GM12878 (cell line): ENCODE measurements around the gene HDGF. TPM values are rescaled to one million over a fixed set of nuclear protein-coding genes. Genes with fewer than 3 reads are reported as not detected.

Experiments
- ATAC-seq: fragments of 200-7000 bp; cut with Tn5 transposase; 3 replicates; pipeline ENCODE4 v1.9.1; 2020; ENCODE audit warnings: mild to moderate bottlenecking, moderate library complexity
- BruUV-seq: library from RNA; stranded (reverse); fragments of 400-500 nt; replicated peaks from 2 replicates; lab custom pipeline; 2021; lab: Mats Ljungman, UMichigan
- CTCF ChIA-PET: fragments of 300-600 bp; sonication (Branson Sonifier 250); formaldehyde crosslinking; extraction: SDS; loops from one replicate; lab custom pipeline; 2021; ENCODE audit warnings: inconsistent platforms; lab: Yijun Ruan, JAX
- POLR2A ChIA-PET: fragments of 350-600 bp; formaldehyde crosslinking; extraction: SDS; loops from one replicate; lab custom pipeline; 2021; ENCODE audit warnings: inconsistent platforms; lab: Charles Lee
- RAD21 ChIA-PET: fragments of 300-600 bp; sonication (Branson Sonifier 250); formaldehyde crosslinking; loops from one replicate; lab custom pipeline; 2023; ENCODE audit warnings: antibody characterized with exemption; ENCODE audit not compliant: unreplicated experiment; lab: Charles Lee
- SMC1A ChIA-PET: fragments of 300-600 bp; sonication (Branson Sonifier 250); formaldehyde crosslinking; loops from one replicate; lab custom pipeline; 2023; ENCODE audit not compliant: unreplicated experiment, uncharacterized antibody; lab: Charles Lee
- DNase-seq: peaks from one replicate; pipeline ENCODE4 v3.0.0-alpha.2; 2011; ENCODE audit warnings: low read depth, low spot score
- FAIRE-seq: peaks from 3 replicates; lab custom pipeline; 2011; peaks lifted over from hg19 to GRCh38; lab: Jason Lieb, UNC
- H2AFZ ChIP-seq: 2 replicates; pipeline ENCODE4 v1.6.0; 2011; ENCODE audit warnings: low read depth, low read length, control low read depth; ENCODE audit not compliant: control insufficient read depth
- H3K27ac ChIP-seq: 2 replicates; pipeline ENCODE4 v1.5.1; 2011; ENCODE audit warnings: control low read depth; ENCODE audit not compliant: control insufficient read depth, insufficient read depth
- H3K27me3 ChIP-seq, 2 experiments: replicated peaks in 1 of 2; 2 replicates each; pipeline versions ENCODE4 v1.6.0 to v1.6.1; 2011; ENCODE audit warnings: low read length in 1 of 2; ENCODE audit not compliant: control insufficient read depth in 2 of 2, insufficient read depth in 2 of 2
- H3K36me3 ChIP-seq, 2 experiments: 2 replicates each; pipeline ENCODE4 v1.5.1; 2011; ENCODE audit warnings: low read length in 1 of 2; ENCODE audit not compliant: control insufficient read depth in 2 of 2, insufficient read depth in 2 of 2
- H3K4me1 ChIP-seq: 2 replicates; pipeline ENCODE4 v1.6.1; 2011; ENCODE audit warnings: mild to moderate bottlenecking, low read length, moderate library complexity, mixed read lengths; ENCODE audit not compliant: control insufficient read depth, insufficient read depth
- H3K4me2 ChIP-seq: 2 replicates; pipeline ENCODE4 v1.6.0; 2011; ENCODE audit warnings: control low read depth; ENCODE audit not compliant: control insufficient read depth, insufficient read depth
- H3K4me3 ChIP-seq: fragments of 200-600 bp; sonication (generic); 2 replicates; pipeline ENCODE4 v1.5.1; 2016
- H3K79me2 ChIP-seq: 2 replicates; pipeline ENCODE4 v1.6.0; 2011; ENCODE audit warnings: low read length; ENCODE audit not compliant: control insufficient read depth, insufficient read depth
- H3K9ac ChIP-seq: 2 replicates; pipeline ENCODE4 v1.8.0; 2011; ENCODE audit warnings: low read length, control low read depth, mixed read lengths; ENCODE audit not compliant: control insufficient read depth, insufficient read depth
- H3K9me3 ChIP-seq: replicated peaks from 3 replicates; pipeline ENCODE4 v1.5.1; 2011; ENCODE audit warnings: mild to moderate bottlenecking, low read length; ENCODE audit not compliant: control insufficient read depth, insufficient read depth
- H4K20me1 ChIP-seq: 2 replicates; pipeline ENCODE4 v1.6.0; 2011; ENCODE audit not compliant: control insufficient read depth, insufficient read depth
- ETV6 ChIP-seq, 2 experiments: fragments of 450-650 bp in 1 of 2; IDR thresholded peaks in 1 of 2; conservative IDR thresholded peaks in 1 of 2; 2 replicates each; pipeline ENCODE4 v1.6.1; 2014; ENCODE audit warnings: antibody characterized with exemption in 1 of 2, borderline replicate concordance in 1 of 2, low read depth in 1 of 2, mild to moderate bottlenecking in 1 of 2, moderate library complexity in 1 of 2
- GABPA ChIP-seq: IDR thresholded peaks from 2 replicates; pipeline ENCODE4 v1.6.1; 2014; ENCODE audit warnings: antibody characterized with exemption, low read depth, mild to moderate bottlenecking, inconsistent platforms
- NFYB ChIP-seq: IDR thresholded peaks from 2 replicates; pipeline ENCODE4 v1.6.1; 2011; ENCODE audit warnings: low read depth, mild to moderate bottlenecking, low read length, improper control_type of control experiment, moderate library complexity; ENCODE audit not compliant: insufficient read depth
- SREBF2 ChIP-seq: IDR thresholded peaks from 2 replicates; pipeline ENCODE4 v1.6.1; 2012; ENCODE audit warnings: mild to moderate bottlenecking, low read length
- WGBS: methylation state at CpG from one replicate; pipeline ENCODE4 v1.1.6; 2016; ENCODE audit warnings: low lambda C conversion rate; ENCODE audit not compliant: insufficient replicate concordance, insufficient coverage; ENCODE audit errors: missing lambda C conversion rate; 5-methylcytosine and 5-hydroxymethylcytosine counted together
- in situ Hi-C: fragments of 300-500 bp; cut with MboI; formaldehyde crosslinking; loops from 9 replicates; pipeline ENCODE4 v1.14.3; 2018; ENCODE audit warnings: mixed read lengths
- intact Hi-C: fragments of 100-400 bp; cut with micrococcal nuclease; formaldehyde crosslinking; loops from one replicate; pipeline ENCODE4 v1.14.2; 2022; ENCODE audit not compliant: unreplicated experiment
- polyA plus RNA-seq, 11 experiments: library from polyadenylated mRNA; depleted of rRNA in 4 of 11; unstranded in 6 of 11; stranded (reverse) in 5 of 11; fragments of >200 nt; fragmentation: Nextera tagmentation in 4 of 11; fragmentation: Illumina TruSeq in 1 of 11; extraction: Ambion mirVana in 4 of 11; extraction: Trizol in 1 of 11; gene quantifications; 1 replicate in 1 of 11; 2 replicates in 10 of 11; pipeline versions ENCODE4 v1.2.1 to v1.2.3, GENCODE V29; 2011 to 2016; ENCODE audit warnings: inconsistent platforms in 2 of 11, missing spikeins in 2 of 11, low read depth in 1 of 11
- total RNA-seq, 4 experiments: library from RNA; depleted of rRNA in 3 of 4; stranded (reverse); fragments of >200 nt in 3 of 4; fragmentation: Illumina TruSeq in 1 of 4; extraction: Trizol in 1 of 4; gene quantifications; 2 replicates each; pipeline versions ENCODE4 v1.2.1 to v1.2.3, GENCODE V29; 2013 to 2021

Gene HDGF
- total and polyA plus RNA-seq, 10 of the 15 experiments (the other 5 are each of a cell fraction or from before 2014, with no cell fraction given) = 28.3 to 372 (median 209) TPM

GRCh38 chr1:156692441-156692924, 59.0 kb downstream of the HDGF start:
- BruUV-seq = no TSS peak
- in situ Hi-C loops = no loop called here

More at GRCh38 chr1:156692441-156692924, 59.0 kb downstream of the HDGF start:
- ChIA-PET POLR2A (no interaction called here), SMC1A (interaction anchor here (4.0 kb wide), 1 partner anchor 33 kb away, joined by 168 read pairs; the partner anchor contains the start of genes ISG20L2 and METTL25B), RAD21 (interaction anchor here (4.3 to 10.2 kb wide), 3 partner anchors 14 to 167 kb away, joined by 28 to 173 read pairs (median 57); partner anchors contain the start of genes CRABP2, INSRR, ISG20L2 and METTL25B), CTCF (interaction anchor here (1.0 to 11.1 kb wide), 5 partner anchors 12 to 167 kb away, joined by 3 to 433 read pairs (median 106); partner anchors contain the start of genes CRABP2, INSRR, ISG20L2 and METTL25B)
- ATAC-seq (no peak), FAIRE-seq (no peak), DNase-seq (no peak)
- Histone ChIP-seq H3K4me3 (no peak overlapping the region), H3K4me1 (no peaks in the 10 kb centered on the region), H3K4me2 (no peak overlapping the region), H4K20me1 (peaks cover 4% of the 10 kb centered on the region; the same call in 1 of the 2 replicates), H2AFZ (no peak overlapping the region), H3K9ac (no peak overlapping the region), H3K79me2 (no peaks in the 10 kb centered on the region), H3K27ac (no peak overlapping the region), H3K36me3 (no peaks in the 10 kb centered on the region), H3K9me3 (no peaks in the 10 kb centered on the region), H3K27me3 (peaks cover 18 to 33% of the 10 kb centered on the region in 2 experiments)
- intact Hi-C loops = no loop called here
- no peak for TF ChIP-seq GABPA
- TF ChIP-seq ETV6 (conservative IDR thresholded peaks at IDR 0.05 in 1 of 2, IDR thresholded peaks at IDR 0.05 in 1 of 2; ENCODE audit: borderline replicate concordance in 1 of 2, low read depth in 1 of 2) = no peak
- no peak for TF ChIP-seq SREBF2
- no peak for TF ChIP-seq NFYB
- 8% methylated on average over 13 of the region's 13 CpGs for WGBS

Other genes with a start within 250 kb of the HDGF start
Only the 7 nearest of the 17 such genes appear.
- under 0.01 and 0.05 TPM in 2 replicates for gene NES, start 74.3 kb downstream of the HDGF start, total RNA-seq (2014; rRNA removed)
- under 0.01 and 0.05 TPM in 2 replicates for gene NES, start 74.3 kb downstream of the HDGF start, total RNA-seq (2014; rRNA removed; fragmentation: Illumina TruSeq; extraction: Trizol)
- 0.15 and 0.21 TPM in 2 replicates for gene NES, start 74.3 kb downstream of the HDGF start, total RNA-seq (2021)
- not detected in 2 replicates for gene NES, start 74.3 kb downstream of the HDGF start, polyA plus RNA-seq (2011; rRNA removed)
- gene NES, start 74.3 kb downstream of the HDGF start, polyA plus RNA-seq (2014; fragmentation: Illumina TruSeq; extraction: Trizol) = 0.01 TPM in 1 of 2 replicates, not detected in the other
- gene NES, start 74.3 kb downstream of the HDGF start, polyA plus RNA-seq (2014; fragmentation: Nextera tagmentation; extraction: Ambion mirVana) = not detected
- gene NES, start 74.3 kb downstream of the HDGF start, polyA plus RNA-seq (2014; rRNA removed) = 0.01 and 0.04 TPM in 2 replicates
- gene NES, start 74.3 kb downstream of the HDGF start, polyA plus RNA-seq (2016; fragmentation: Nextera tagmentation; extraction: Ambion mirVana) = under 1 TPM in 1 of 2 experiments, not detected in 1; 0.03 TPM
- 0.56 TPM in 1 of 2 replicates, not detected in the other for gene CRABP2, start 46.1 kb downstream of the HDGF start, total RNA-seq (2014; rRNA removed)
- 0.40 and 0.83 TPM in 2 replicates for gene CRABP2, start 46.1 kb downstream of the HDGF start, total RNA-seq (2014; rRNA removed; fragmentation: Illumina TruSeq; extraction: Trizol)
- 1.2 and 1.3 TPM in 2 replicates for gene CRABP2, start 46.1 kb downstream of the HDGF start, total RNA-seq (2021)
- 0.22 TPM in 1 of 2 replicates, not detected in the other for gene CRABP2, start 46.1 kb downstream of the HDGF start, polyA plus RNA-seq (2011; rRNA removed)
- gene CRABP2, start 46.1 kb downstream of the HDGF start, polyA plus RNA-seq (2014; fragmentation: Illumina TruSeq; extraction: Trizol) = 1.1 and 3.6 TPM in 2 replicates
- under 1 TPM; 0.21 to 0.31 TPM for gene CRABP2, start 46.1 kb downstream of the HDGF start, polyA plus RNA-seq (2014; fragmentation: Nextera tagmentation; extraction: Ambion mirVana)
- gene CRABP2, start 46.1 kb downstream of the HDGF start, polyA plus RNA-seq (2014; rRNA removed) = 0.41 and 1.0 TPM in 2 replicates
- under 1 TPM; 0.25 to 0.42 TPM for gene CRABP2, start 46.1 kb downstream of the HDGF start, polyA plus RNA-seq (2016; fragmentation: Nextera tagmentation; extraction: Ambion mirVana)
- 19.8 and 22.0 TPM in 2 replicates for gene METTL25B, start 23.2 kb downstream of the HDGF start, total RNA-seq (2014; rRNA removed)
- gene METTL25B, start 23.2 kb downstream of the HDGF start, total RNA-seq (2014; rRNA removed; fragmentation: Illumina TruSeq; extraction: Trizol) = 12.7 and 13.6 TPM in 2 replicates
- 22.2 and 25.2 TPM in 2 replicates for gene METTL25B, start 23.2 kb downstream of the HDGF start, total RNA-seq (2021)
- gene METTL25B, start 23.2 kb downstream of the HDGF start, polyA plus RNA-seq (2011; rRNA removed) = 10.3 and 15.2 TPM in 2 replicates
- gene METTL25B, start 23.2 kb downstream of the HDGF start, polyA plus RNA-seq (2014; fragmentation: Illumina TruSeq; extraction: Trizol) = 11.8 and 14.4 TPM in 2 replicates
- 1 to 10 TPM; 5.9 to 8.6 TPM for gene METTL25B, start 23.2 kb downstream of the HDGF start, polyA plus RNA-seq (2014; fragmentation: Nextera tagmentation; extraction: Ambion mirVana)
- 23.5 and 25.7 TPM in 2 replicates for gene METTL25B, start 23.2 kb downstream of the HDGF start, polyA plus RNA-seq (2014; rRNA removed)
- 10 to 100 TPM; 11.7 to 12.2 TPM for gene METTL25B, start 23.2 kb downstream of the HDGF start, polyA plus RNA-seq (2016; fragmentation: Nextera tagmentation; extraction: Ambion mirVana)
- 42.1 and 44.8 TPM in 2 replicates for gene ISG20L2, start 22.9 kb downstream of the HDGF start, total RNA-seq (2014; rRNA removed)
- 49.2 and 55.7 TPM in 2 replicates for gene ISG20L2, start 22.9 kb downstream of the HDGF start, total RNA-seq (2014; rRNA removed; fragmentation: Illumina TruSeq; extraction: Trizol)
- gene ISG20L2, start 22.9 kb downstream of the HDGF start, total RNA-seq (2021) = 40.0 and 48.3 TPM in 2 replicates
- gene ISG20L2, start 22.9 kb downstream of the HDGF start, polyA plus RNA-seq (2011; rRNA removed) = 43.9 and 55.3 TPM in 2 replicates
- 111 and 112 TPM in 2 replicates for gene ISG20L2, start 22.9 kb downstream of the HDGF start, polyA plus RNA-seq (2014; fragmentation: Illumina TruSeq; extraction: Trizol)
- gene ISG20L2, start 22.9 kb downstream of the HDGF start, polyA plus RNA-seq (2014; fragmentation: Nextera tagmentation; extraction: Ambion mirVana) = 10 to 100 TPM; 16.4 to 26.1 TPM
- gene ISG20L2, start 22.9 kb downstream of the HDGF start, polyA plus RNA-seq (2014; rRNA removed) = 49.2 and 56.2 TPM in 2 replicates
- 10 to 100 TPM; 45.5 to 47.7 TPM for gene ISG20L2, start 22.9 kb downstream of the HDGF start, polyA plus RNA-seq (2016; fragmentation: Nextera tagmentation; extraction: Ambion mirVana)
- 131 and 135 TPM in 2 replicates for gene MRPL24, start 10.6 kb downstream of the HDGF start, total RNA-seq (2014; rRNA removed)
- gene MRPL24, start 10.6 kb downstream of the HDGF start, total RNA-seq (2014; rRNA removed; fragmentation: Illumina TruSeq; extraction: Trizol) = 119 and 120 TPM in 2 replicates
- 87.4 and 104 TPM in 2 replicates for gene MRPL24, start 10.6 kb downstream of the HDGF start, total RNA-seq (2021)
- gene MRPL24, start 10.6 kb downstream of the HDGF start, polyA plus RNA-seq (2011; rRNA removed) = 84.8 and 98.9 TPM in 2 replicates
- gene MRPL24, start 10.6 kb downstream of the HDGF start, polyA plus RNA-seq (2014; fragmentation: Illumina TruSeq; extraction: Trizol) = 172 and 173 TPM in 2 replicates
- 100 to 1,000 TPM; 245 to 269 TPM for gene MRPL24, start 10.6 kb downstream of the HDGF start, polyA plus RNA-seq (2014; fragmentation: Nextera tagmentation; extraction: Ambion mirVana)
- gene MRPL24, start 10.6 kb downstream of the HDGF start, polyA plus RNA-seq (2014; rRNA removed) = 154 and 180 TPM in 2 replicates
- gene MRPL24, start 10.6 kb downstream of the HDGF start, polyA plus RNA-seq (2016; fragmentation: Nextera tagmentation; extraction: Ambion mirVana) = 100 to 1,000 TPM; 132 to 136 TPM
- gene PRCC, start 15.9 kb upstream of the HDGF start, total RNA-seq (2014; rRNA removed) = 79.6 and 92.2 TPM in 2 replicates
- 34.0 and 36.0 TPM in 2 replicates for gene PRCC, start 15.9 kb upstream of the HDGF start, total RNA-seq (2014; rRNA removed; fragmentation: Illumina TruSeq; extraction: Trizol)
- gene PRCC, start 15.9 kb upstream of the HDGF start, total RNA-seq (2021) = 78.3 and 87.5 TPM in 2 replicates
- 29.2 and 52.8 TPM in 2 replicates for gene PRCC, start 15.9 kb upstream of the HDGF start, polyA plus RNA-seq (2011; rRNA removed)
- 121 and 132 TPM in 2 replicates for gene PRCC, start 15.9 kb upstream of the HDGF start, polyA plus RNA-seq (2014; fragmentation: Illumina TruSeq; extraction: Trizol)
- 10 to 100 TPM; 23.8 to 30.1 TPM for gene PRCC, start 15.9 kb upstream of the HDGF start, polyA plus RNA-seq (2014; fragmentation: Nextera tagmentation; extraction: Ambion mirVana)
- 52.6 and 56.6 TPM in 2 replicates for gene PRCC, start 15.9 kb upstream of the HDGF start, polyA plus RNA-seq (2014; rRNA removed)
- 10 to 100 TPM; 73.5 to 77.2 TPM for gene PRCC, start 15.9 kb upstream of the HDGF start, polyA plus RNA-seq (2016; fragmentation: Nextera tagmentation; extraction: Ambion mirVana)
- gene SH2D2A, start 65.2 kb upstream of the HDGF start, total RNA-seq (2014; rRNA removed) = 9.9 and 11.4 TPM in 2 replicates
- gene SH2D2A, start 65.2 kb upstream of the HDGF start, total RNA-seq (2014; rRNA removed; fragmentation: Illumina TruSeq; extraction: Trizol) = 4.6 and 5.4 TPM in 2 replicates
- gene SH2D2A, start 65.2 kb upstream of the HDGF start, total RNA-seq (2021) = 15.9 and 17.4 TPM in 2 replicates
- gene SH2D2A, start 65.2 kb upstream of the HDGF start, polyA plus RNA-seq (2011; rRNA removed) = 3.7 and 9.7 TPM in 2 replicates
- gene SH2D2A, start 65.2 kb upstream of the HDGF start, polyA plus RNA-seq (2014; fragmentation: Illumina TruSeq; extraction: Trizol) = 2.2 and 4.4 TPM in 2 replicates
- gene SH2D2A, start 65.2 kb upstream of the HDGF start, polyA plus RNA-seq (2014; fragmentation: Nextera tagmentation; extraction: Ambion mirVana) = 1 to 10 TPM in 1 of 2 experiments, under 1 TPM in 1; 0.72 to 1.8 TPM
- gene SH2D2A, start 65.2 kb upstream of the HDGF start, polyA plus RNA-seq (2014; rRNA removed) = 10.7 and 11.6 TPM in 2 replicates
- gene SH2D2A, start 65.2 kb upstream of the HDGF start, polyA plus RNA-seq (2016; fragmentation: Nextera tagmentation; extraction: Ambion mirVana) = 1 to 10 TPM; 6.5 to 7.4 TPM